ENCODE results near the gene TNC.

DNA sequence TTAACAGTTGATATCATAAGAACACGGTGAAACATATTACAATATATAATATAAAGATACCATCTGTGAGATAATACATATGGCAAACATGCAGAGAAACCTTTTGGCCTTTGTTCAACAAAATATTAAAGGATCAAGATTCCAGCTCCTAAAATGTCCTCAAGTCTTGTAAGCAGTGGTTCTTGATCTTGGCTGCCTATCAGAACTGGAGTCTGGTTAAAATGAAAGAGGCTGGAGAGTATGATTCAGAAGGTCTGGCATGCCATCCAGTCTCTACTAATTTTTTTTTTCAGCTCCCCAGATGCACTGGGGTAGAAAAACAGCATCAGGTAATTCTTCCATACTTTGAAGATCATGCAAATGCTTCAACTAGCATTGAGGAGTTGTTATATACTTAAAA is 83.2 kb downstream of the TNC start:
- TF ChIP-seq POLR2A (IDR thresholded peaks at IDR 0.05; ENCODE audit: low read length) (no peak), GATA1 (IDR thresholded peaks at IDR 0.05; ENCODE audit: low read depth, low read length) (no peak)

All from erythroblast (primary cell).